GM12878 (cell line): ENCODE results near the gene ARHGAP6. TPM values are rescaled to one million over a fixed set of nuclear protein-coding genes. Genes with fewer than 3 reads are reported as not detected.

Experiments
- ATAC-seq: fragments of 200-7000 bp; cut with Tn5 transposase; 3 replicates; pipeline ENCODE4 v1.9.1; 2020; ENCODE audit warnings: mild to moderate bottlenecking, moderate library complexity
- BruUV-seq: library from RNA; stranded (reverse); fragments of 400-500 nt; replicated peaks from 2 replicates; lab custom pipeline; 2021; lab: Mats Ljungman, UMichigan
- CTCF ChIA-PET: fragments of 300-600 bp; sonication (Branson Sonifier 250); formaldehyde crosslinking; extraction: SDS; loops from one replicate; lab custom pipeline; 2021; ENCODE audit warnings: inconsistent platforms; lab: Yijun Ruan, JAX
- POLR2A ChIA-PET: fragments of 350-600 bp; formaldehyde crosslinking; extraction: SDS; loops from one replicate; lab custom pipeline; 2021; ENCODE audit warnings: inconsistent platforms; lab: Charles Lee
- RAD21 ChIA-PET: fragments of 300-600 bp; sonication (Branson Sonifier 250); formaldehyde crosslinking; loops from one replicate; lab custom pipeline; 2023; ENCODE audit warnings: antibody characterized with exemption; ENCODE audit not compliant: unreplicated experiment; lab: Charles Lee
- SMC1A ChIA-PET: fragments of 300-600 bp; sonication (Branson Sonifier 250); formaldehyde crosslinking; loops from one replicate; lab custom pipeline; 2023; ENCODE audit not compliant: unreplicated experiment, uncharacterized antibody; lab: Charles Lee
- DNase-seq: peaks from one replicate; pipeline ENCODE4 v3.0.0-alpha.2; 2011; ENCODE audit warnings: low read depth, low spot score
- FAIRE-seq: peaks from 3 replicates; lab custom pipeline; 2011; peaks lifted over from hg19 to GRCh38; lab: Jason Lieb, UNC
- H2AFZ ChIP-seq: 2 replicates; pipeline ENCODE4 v1.6.0; 2011; ENCODE audit warnings: low read depth, low read length, control low read depth; ENCODE audit not compliant: control insufficient read depth
- H3K27ac ChIP-seq: 2 replicates; pipeline ENCODE4 v1.5.1; 2011; ENCODE audit warnings: control low read depth; ENCODE audit not compliant: control insufficient read depth, insufficient read depth
- H3K27me3 ChIP-seq, 2 experiments: replicated peaks in 1 of 2; 2 replicates each; pipeline versions ENCODE4 v1.6.0 to v1.6.1; 2011; ENCODE audit warnings: low read length in 1 of 2; ENCODE audit not compliant: control insufficient read depth in 2 of 2, insufficient read depth in 2 of 2
- H3K36me3 ChIP-seq, 2 experiments: 2 replicates each; pipeline ENCODE4 v1.5.1; 2011; ENCODE audit warnings: low read length in 1 of 2; ENCODE audit not compliant: control insufficient read depth in 2 of 2, insufficient read depth in 2 of 2
- H3K4me1 ChIP-seq: 2 replicates; pipeline ENCODE4 v1.6.1; 2011; ENCODE audit warnings: mild to moderate bottlenecking, low read length, moderate library complexity, mixed read lengths; ENCODE audit not compliant: control insufficient read depth, insufficient read depth
- H3K4me2 ChIP-seq: 2 replicates; pipeline ENCODE4 v1.6.0; 2011; ENCODE audit warnings: control low read depth; ENCODE audit not compliant: control insufficient read depth, insufficient read depth
- H3K4me3 ChIP-seq: fragments of 200-600 bp; sonication (generic); 2 replicates; pipeline ENCODE4 v1.5.1; 2016
- H3K79me2 ChIP-seq: 2 replicates; pipeline ENCODE4 v1.6.0; 2011; ENCODE audit warnings: low read length; ENCODE audit not compliant: control insufficient read depth, insufficient read depth
- H3K9ac ChIP-seq: 2 replicates; pipeline ENCODE4 v1.8.0; 2011; ENCODE audit warnings: low read length, control low read depth, mixed read lengths; ENCODE audit not compliant: control insufficient read depth, insufficient read depth
- H3K9me3 ChIP-seq: replicated peaks from 3 replicates; pipeline ENCODE4 v1.5.1; 2011; ENCODE audit warnings: mild to moderate bottlenecking, low read length; ENCODE audit not compliant: control insufficient read depth, insufficient read depth
- H4K20me1 ChIP-seq: 2 replicates; pipeline ENCODE4 v1.6.0; 2011; ENCODE audit not compliant: control insufficient read depth, insufficient read depth
- ATF2 ChIP-seq: IDR thresholded peaks from 2 replicates; pipeline ENCODE4 v1.6.1; 2012; ENCODE audit warnings: low read length, inconsistent platforms
- BCL11A ChIP-seq: IDR thresholded peaks from 2 replicates; pipeline ENCODE4 v1.6.1; 2011; ENCODE audit warnings: low read depth, low read length
- CBX5 ChIP-seq: sonication (generic); IDR thresholded peaks from 2 replicates; pipeline ENCODE4 v1.6.1; 2016; ENCODE audit warnings: low read depth, moderate library complexity, mild to moderate bottlenecking, inconsistent platforms
- CUX1 ChIP-seq: IDR thresholded peaks from 2 replicates; pipeline ENCODE4 v1.6.1; 2012; ENCODE audit warnings: improper control_type of control experiment, low read depth, low read length; ENCODE audit not compliant: insufficient replicate concordance
- NFXL1 ChIP-seq: fragments of 450-650 bp; IDR thresholded peaks from 2 replicates; pipeline ENCODE4 v1.6.1; 2017; ENCODE audit warnings: antibody characterized with exemption, mild to moderate bottlenecking, borderline replicate concordance
- PAX5 ChIP-seq: IDR thresholded peaks from 2 replicates; pipeline ENCODE4 v1.6.1; 2011; ENCODE audit warnings: low read depth, low read length, borderline replicate concordance
- POLR2AphosphoS5 ChIP-seq: IDR thresholded peaks from 2 replicates; pipeline ENCODE4 v1.6.1; 2011; ENCODE audit warnings: mild to moderate bottlenecking, low read length, inconsistent platforms
- RAD21 ChIP-seq: IDR thresholded peaks from 2 replicates; pipeline ENCODE4 v1.6.1; 2011; ENCODE audit warnings: mild to moderate bottlenecking, low read depth, low read length, moderate library complexity; ENCODE audit not compliant: insufficient read depth
- SREBF1 ChIP-seq: IDR thresholded peaks from 2 replicates; pipeline ENCODE4 v1.6.1; 2012; ENCODE audit warnings: mild to moderate bottlenecking, low read length
- ZZZ3 ChIP-seq: IDR thresholded peaks from 2 replicates; pipeline ENCODE4 v1.6.1; 2011; ENCODE audit warnings: low read depth; ENCODE audit not compliant: control insufficient read depth, insufficient read length
- WGBS: methylation state at CpG from one replicate; pipeline ENCODE4 v1.1.6; 2016; ENCODE audit warnings: low lambda C conversion rate; ENCODE audit not compliant: insufficient replicate concordance, insufficient coverage; ENCODE audit errors: missing lambda C conversion rate; 5-methylcytosine and 5-hydroxymethylcytosine counted together
- in situ Hi-C: fragments of 300-500 bp; cut with MboI; formaldehyde crosslinking; loops from 9 replicates; pipeline ENCODE4 v1.14.3; 2018; ENCODE audit warnings: mixed read lengths
- intact Hi-C: fragments of 100-400 bp; cut with micrococcal nuclease; formaldehyde crosslinking; loops from one replicate; pipeline ENCODE4 v1.14.2; 2022; ENCODE audit not compliant: unreplicated experiment
- polyA plus RNA-seq, 11 experiments: library from polyadenylated mRNA; depleted of rRNA in 4 of 11; unstranded in 6 of 11; stranded (reverse) in 5 of 11; fragments of >200 nt; fragmentation: Nextera tagmentation in 4 of 11; fragmentation: Illumina TruSeq in 1 of 11; extraction: Ambion mirVana in 4 of 11; extraction: Trizol in 1 of 11; gene quantifications; 1 replicate in 1 of 11; 2 replicates in 10 of 11; pipeline versions ENCODE4 v1.2.1 to v1.2.3, GENCODE V29; 2011 to 2016; ENCODE audit warnings: inconsistent platforms in 2 of 11, missing spikeins in 2 of 11, low read depth in 1 of 11
- total RNA-seq, 4 experiments: library from RNA; depleted of rRNA in 3 of 4; stranded (reverse); fragments of >200 nt in 3 of 4; fragmentation: Illumina TruSeq in 1 of 4; extraction: Trizol in 1 of 4; gene quantifications; 2 replicates each; pipeline versions ENCODE4 v1.2.1 to v1.2.3, GENCODE V29; 2013 to 2021

Gene ARHGAP6
- total and polyA plus RNA-seq, 10 of the 15 experiments (the other 5 are each of a cell fraction or from before 2014, with no cell fraction given) = 0.20 to 1.8 (median 0.76) TPM

DNA sequence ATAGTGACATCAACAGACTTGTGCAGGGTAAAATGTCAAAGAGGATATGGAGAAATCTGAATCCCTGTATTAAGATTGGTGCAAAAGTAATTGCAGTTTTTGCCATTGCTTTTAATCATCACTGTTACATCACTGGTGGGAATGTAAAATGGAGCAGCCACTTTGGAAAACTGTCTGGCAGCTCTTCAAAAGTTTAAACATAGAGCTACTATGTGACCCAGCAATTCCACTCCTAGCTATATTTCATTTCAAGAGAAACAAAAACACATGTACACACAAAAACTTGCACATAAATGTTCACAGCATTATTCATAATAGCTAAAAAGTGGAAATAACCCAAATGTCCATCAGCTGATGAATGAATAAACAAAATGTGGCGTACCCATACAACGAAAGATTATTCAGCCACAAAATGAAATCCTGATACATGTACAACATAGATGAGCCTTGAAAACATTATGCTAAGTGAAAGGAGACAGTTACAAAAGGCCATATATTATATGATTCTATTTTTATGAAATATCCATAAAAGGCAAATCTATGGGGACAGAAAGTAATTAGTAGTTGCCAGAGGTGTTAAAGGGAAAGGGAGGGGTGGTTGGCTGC is 266.1 kb downstream of the ARHGAP6 start:
- ChIA-PET RAD21 (interaction anchor here (1.0 kb wide), 1 partner anchor 14 kb away, joined by 7 read pairs; no protein-coding TSS in a partner anchor), CTCF (interaction anchor here (1.8 kb wide), 1 partner anchor 18 kb away, joined by 10 read pairs; no protein-coding TSS in a partner anchor), SMC1A (interaction anchor here (0.6 kb wide), 1 partner anchor 1459 kb away, joined by 3 read pairs; no protein-coding TSS in a partner anchor)
- no TSS peak for BruUV-seq
- H3K9ac ChIP-seq = no peak overlapping the region
- no peaks in the 10 kb centered on the region for H3K36me3 ChIP-seq
- no peaks in the 10 kb centered on the region for H4K20me1 ChIP-seq
- ATAC-seq = no peak
- H3K4me1 ChIP-seq = no peaks in the 10 kb centered on the region
- no peaks in the 10 kb centered on the region for H3K27me3 ChIP-seq
- H3K4me3 ChIP-seq = no peak overlapping the region
- H2AFZ ChIP-seq = no peak overlapping the region
- 29% methylated on average over 2 of the region's 2 CpGs for WGBS
- TF ChIP-seq PAX5 (no peak), SREBF1 (no peak), ATF2 (no peak)
- TF ChIP-seq, all 136 proteins: peak for 0
- H3K79me2 ChIP-seq = no peaks in the 10 kb centered on the region
- intact Hi-C loops = no loop called here
- H3K27ac ChIP-seq = no peak overlapping the region
- no peaks in the 10 kb centered on the region for H3K9me3 ChIP-seq
- no peak for FAIRE-seq
- POLR2A ChIA-PET = interaction anchor here (0.7 kb wide), 1 partner anchor 101 kb away, joined by 3 read pairs; no protein-coding TSS in a partner anchor
- no peak for DNase-seq
- H3K4me2 ChIP-seq = no peak overlapping the region
- in situ Hi-C loops = no loop called here

- Histone ChIP-seq H3K27ac (no peak overlapping the region), H4K20me1 (no peaks in the 10 kb centered on the region), H3K9me3 (no peaks in the 10 kb centered on the region), H3K27me3 (no peaks in the 10 kb centered on the region), H2AFZ (no peak overlapping the region), H3K4me3 (no peak overlapping the region), H3K4me2 (no peak overlapping the region), H3K9ac (no peak overlapping the region), H3K79me2 (no peaks in the 10 kb centered on the region), H3K36me3 (no peaks in the 10 kb centered on the region), H3K4me1 (no peaks in the 10 kb centered on the region)
- no TSS peak for BruUV-seq
- no peak for DNase-seq
- intact Hi-C loops (no loop called here), in situ Hi-C loops (no loop called here)
- ChIA-PET POLR2A (interaction anchor here (0.7 kb wide), 1 partner anchor 102 kb away, joined by 3 read pairs; no protein-coding TSS in a partner anchor), CTCF (interaction anchor here (1.8 kb wide), 1 partner anchor 17 kb away, joined by 10 read pairs; no protein-coding TSS in a partner anchor), SMC1A (no interaction called here), RAD21 (interaction anchor here (0.7 to 1.0 kb wide), 2 partner anchors 13 to 1276 kb away, joined by 3 to 7 read pairs; no protein-coding TSS in a partner anchor)
- WGBS = 0% methylated on average over 1 of the region's 1 CpG
- no peak for ATAC-seq
- no peak for FAIRE-seq
- TF ChIP-seq CUX1 = no peak
- TF ChIP-seq ZZZ3 = no peak
- TF ChIP-seq POLR2AphosphoS5 = no peak
- TF ChIP-seq RAD21 = no peak
- TF ChIP-seq BCL11A = no peak
- TF ChIP-seq CBX5 = no peak
- TF ChIP-seq NFXL1 = no peak
Measured at GRCh38 chrX:11398785-11399184, 266.9 kb downstream of the ARHGAP6 start.
